Measurements from ENCODE around the gene WDR11.
A peak's percentile ranks its signal among the peaks of the same experiment; 100 is the strongest.

The WDR11 gene

GRCh38 chr10:120850911-120851865, at the start of gene WDR11:
TSS of gene WDR11 (plus strand) at chr10:120851362. CDS start at chr10:120851421, 59 bp downstream.
- peak; percentile 91 for DNase-seq (ENCODE audit: low spot score)

DNA sequence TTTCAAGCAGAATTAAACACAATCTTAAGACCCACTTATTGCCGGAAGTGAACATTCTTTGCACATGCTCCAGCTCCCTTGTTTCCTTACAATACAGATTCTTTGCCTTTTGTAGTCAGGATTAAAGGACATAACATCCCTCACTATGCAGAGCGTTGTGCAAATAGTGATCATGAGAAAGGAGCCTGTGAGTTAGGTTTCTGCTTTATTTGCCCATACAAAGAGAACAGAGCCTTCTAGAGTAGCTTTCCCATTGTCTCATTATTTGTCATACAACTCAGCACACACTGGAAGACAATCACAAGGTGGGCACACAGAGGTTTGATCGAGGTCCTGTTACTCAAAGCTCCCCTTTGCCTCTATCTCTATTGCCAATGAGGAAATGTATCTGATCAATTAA, 48.2 kb upstream of the WDR11 start:
- no peak for DNase-seq (ENCODE audit: low spot score)

- DNase-seq (ENCODE audit: low spot score) = no peak
Measured at GRCh38 chr10:120803972-120804371, 47.2 kb upstream of the WDR11 start.

DNA sequence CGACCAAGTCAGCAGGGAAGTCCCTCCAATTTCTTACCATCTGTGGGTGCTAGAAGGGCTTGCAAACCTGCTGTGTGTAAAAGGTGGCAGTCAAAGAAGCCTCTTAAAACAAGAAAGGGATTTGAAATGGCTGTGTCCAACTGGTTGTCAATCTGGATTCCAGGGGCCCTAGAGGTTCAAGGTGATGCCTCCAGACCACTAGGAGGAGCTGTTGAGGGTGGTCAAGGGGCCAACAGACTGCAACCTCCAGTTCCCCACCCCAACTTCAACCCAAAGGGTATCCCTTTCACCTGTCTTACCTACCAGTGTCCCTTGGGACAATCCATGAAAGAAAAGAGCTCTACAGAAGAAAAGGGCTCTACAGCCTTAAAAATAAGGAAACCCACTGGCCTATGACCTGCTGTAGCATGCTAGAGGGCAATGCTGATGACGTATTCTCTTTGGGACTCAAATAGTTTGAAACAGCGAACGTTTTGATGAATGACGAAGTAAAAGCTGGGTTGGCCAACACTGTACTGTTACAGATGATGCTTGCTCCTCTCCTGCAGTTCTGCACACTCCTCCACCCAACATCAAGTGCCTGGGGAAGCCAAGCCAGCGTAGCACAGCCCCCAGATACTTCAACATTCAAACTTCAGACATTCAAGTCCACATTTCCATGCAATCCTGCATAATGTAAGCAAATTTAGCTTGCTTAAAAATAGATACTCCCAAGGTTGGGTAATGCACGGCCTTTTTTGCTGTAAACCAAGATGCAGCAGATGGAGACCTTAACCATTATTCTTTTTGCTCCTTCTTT, 45.9 kb upstream of the WDR11 start:
- DNase-seq (ENCODE audit: low spot score) = no peak

GRCh38 chr10:120806081-120806480, 45.1 kb upstream of the WDR11 start:
- no peak for DNase-seq (ENCODE audit: low spot score)

GRCh38 chr10:120810298-120810697, 40.9 kb upstream of the WDR11 start:
- no peak for DNase-seq (ENCODE audit: low spot score)

DNA sequence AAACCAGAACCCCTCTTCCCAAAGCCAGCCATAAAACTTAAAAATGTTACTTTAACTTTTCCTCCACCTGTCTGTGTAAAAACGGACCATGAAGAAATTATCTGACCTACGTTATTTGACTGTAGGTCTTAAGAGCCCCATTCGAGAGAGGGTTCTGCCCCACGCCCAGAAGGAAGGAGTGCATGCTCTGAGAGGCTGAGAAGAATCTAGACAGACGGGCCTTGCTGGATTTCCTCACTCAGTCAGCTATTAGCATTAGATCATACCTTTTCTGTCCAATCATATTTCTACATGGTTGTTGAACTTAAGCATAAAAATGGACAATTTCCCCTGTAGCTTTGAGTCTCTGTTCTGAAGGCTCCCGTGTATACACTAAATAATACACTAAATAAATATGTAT, 38.1 kb upstream of the WDR11 start:
- no peak for DNase-seq (ENCODE audit: low spot score)

GRCh38 chr10:120818301-120818700, 32.9 kb upstream of the WDR11 start:
- DNase-seq (ENCODE audit: low spot score) = no peak

GRCh38 chr10:120819366-120819765, 31.8 kb upstream of the WDR11 start:
- no peak for DNase-seq (ENCODE audit: low spot score)

DNA sequence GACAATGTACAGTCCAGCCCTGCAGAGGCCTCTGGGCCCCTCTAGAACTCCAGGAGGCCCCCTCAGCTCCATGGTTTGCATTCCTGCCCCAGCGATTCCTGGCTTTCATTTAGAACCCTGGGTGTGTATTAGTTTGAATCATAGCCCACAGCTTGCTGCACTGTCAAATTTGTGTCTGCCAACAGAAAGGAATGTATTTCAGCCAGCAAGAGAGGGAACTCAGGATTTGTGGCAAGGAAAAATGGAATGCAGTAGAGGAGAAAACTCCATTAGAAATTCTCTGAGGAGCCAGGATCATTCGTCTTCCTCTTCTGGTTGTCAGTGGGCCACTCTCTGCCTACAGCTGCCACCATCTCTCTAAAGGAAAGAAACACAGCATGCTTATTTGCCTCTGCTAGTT, 27.9 kb upstream of the WDR11 start:
- no peak for DNase-seq (ENCODE audit: low spot score)

DNA sequence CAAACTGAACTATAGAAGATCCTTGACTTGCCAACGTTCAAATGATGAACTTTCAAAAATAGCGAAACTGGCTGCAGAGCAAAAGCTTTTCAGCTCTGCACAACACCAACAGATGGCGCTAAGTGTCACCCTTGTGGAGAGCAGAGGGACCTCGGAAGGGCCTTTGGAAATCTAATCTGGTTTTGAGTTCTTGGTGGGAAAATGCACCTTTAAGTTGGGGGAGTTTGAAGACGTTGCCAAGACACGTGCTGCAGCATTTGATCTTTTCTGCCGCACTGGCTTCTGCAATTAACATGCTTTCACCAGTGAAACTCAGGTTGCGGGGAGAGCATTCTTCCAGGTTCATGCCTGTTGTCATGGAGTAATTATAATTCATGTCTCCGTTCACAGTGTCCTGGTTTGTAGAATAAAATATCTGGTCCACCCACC, 26.3 kb upstream of the WDR11 start:
- DNase-seq (ENCODE audit: low spot score) = peak; percentile 12

DNA sequence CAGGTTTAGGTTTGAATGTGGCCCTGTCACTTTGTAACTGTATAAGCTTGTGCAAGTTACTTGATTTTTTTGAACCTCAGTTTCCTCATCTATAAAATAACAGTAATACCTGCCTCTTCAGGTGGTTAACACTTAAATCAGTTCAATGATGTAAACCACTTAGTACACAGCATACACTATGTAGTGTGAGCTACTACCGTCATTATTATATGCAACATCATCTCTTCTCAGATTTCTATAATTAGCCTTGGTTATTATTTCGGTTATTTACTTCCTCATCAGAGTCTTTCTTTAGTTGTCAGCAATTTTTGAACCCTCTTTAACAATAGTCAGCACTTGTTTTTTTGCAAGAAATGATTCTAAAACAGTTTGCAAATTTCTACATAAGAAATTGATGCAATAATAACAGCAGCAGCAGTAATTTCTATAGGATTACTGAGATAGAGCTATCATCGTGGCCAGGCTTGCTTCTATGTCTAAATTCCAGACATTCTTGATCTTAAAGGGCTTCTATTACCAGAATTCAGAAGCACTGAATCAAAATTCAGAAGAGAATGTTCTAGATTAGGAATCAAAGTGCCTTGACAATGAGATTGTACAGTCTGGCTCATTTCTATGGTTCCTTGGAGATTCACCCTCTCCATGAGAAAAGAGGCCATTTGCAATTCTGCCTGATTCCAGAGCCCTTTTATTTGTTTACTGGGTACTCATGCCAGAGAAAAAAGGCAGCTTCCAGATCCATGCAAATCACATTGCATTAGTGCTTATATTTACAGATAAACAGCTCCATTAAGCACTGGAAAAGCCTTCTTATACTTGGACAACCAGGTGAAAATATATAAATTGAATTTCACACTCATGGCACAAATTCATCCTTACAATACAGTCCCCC, 25.0 kb upstream of the WDR11 start:
- no peak for DNase-seq (ENCODE audit: low spot score)

- no peak for DNase-seq (ENCODE audit: low spot score)
Measured at GRCh38 chr10:120827251-120827875, 23.8 kb upstream of the WDR11 start.

DNA sequence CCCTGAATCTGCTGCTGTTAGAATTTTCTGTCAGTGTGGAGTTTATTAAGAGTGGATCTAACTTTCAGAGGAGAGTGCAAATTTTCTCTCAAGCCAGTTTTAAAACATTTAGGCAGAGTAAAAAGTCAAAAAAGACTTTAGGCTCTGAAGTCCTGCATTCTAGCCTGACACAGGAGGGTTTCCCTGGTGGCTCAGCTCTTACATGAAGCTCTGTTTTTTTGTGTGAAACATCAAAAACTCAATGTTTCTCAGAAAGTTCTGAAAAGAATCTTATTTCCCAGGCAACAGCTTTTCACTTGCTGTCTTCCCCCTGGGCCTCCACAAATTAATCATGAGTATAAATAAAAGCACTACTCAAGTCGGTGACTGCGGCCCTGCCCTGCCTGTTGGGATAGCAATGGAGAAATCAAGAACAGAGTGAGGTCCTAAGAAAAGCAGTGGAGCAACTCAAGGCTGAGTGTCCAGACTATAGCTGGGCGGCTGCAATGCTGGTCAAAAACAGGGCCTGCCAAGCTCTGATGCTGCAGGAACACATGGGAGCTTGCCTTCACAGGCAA, 22.3 kb upstream of the WDR11 start:
- no peak for DNase-seq (ENCODE audit: low spot score)

DNA sequence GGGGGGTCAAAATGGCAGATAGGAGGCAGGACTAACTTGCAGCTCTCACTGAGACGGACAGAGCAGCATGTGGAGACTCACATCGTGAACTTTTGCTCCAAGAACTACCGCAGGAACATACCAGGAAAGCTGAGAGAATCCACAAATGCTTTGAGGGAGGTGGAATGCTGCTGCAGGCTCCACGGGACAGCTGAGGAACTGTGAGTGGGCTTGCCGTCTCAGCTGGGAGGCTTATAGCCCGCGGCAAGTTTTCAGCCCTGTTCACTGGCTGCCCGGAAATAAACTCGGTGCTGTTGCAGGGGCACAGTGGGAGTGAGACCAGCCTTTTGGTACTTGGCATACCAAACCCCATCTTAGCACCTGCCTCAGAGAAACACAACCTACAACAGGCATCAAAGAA, 19.1 kb upstream of the WDR11 start:
- DNase-seq (ENCODE audit: low spot score) = no peak

- DNase-seq (ENCODE audit: low spot score) = no peak
Measured at GRCh38 chr10:120833222-120833928, 17.8 kb upstream of the WDR11 start.

DNA sequence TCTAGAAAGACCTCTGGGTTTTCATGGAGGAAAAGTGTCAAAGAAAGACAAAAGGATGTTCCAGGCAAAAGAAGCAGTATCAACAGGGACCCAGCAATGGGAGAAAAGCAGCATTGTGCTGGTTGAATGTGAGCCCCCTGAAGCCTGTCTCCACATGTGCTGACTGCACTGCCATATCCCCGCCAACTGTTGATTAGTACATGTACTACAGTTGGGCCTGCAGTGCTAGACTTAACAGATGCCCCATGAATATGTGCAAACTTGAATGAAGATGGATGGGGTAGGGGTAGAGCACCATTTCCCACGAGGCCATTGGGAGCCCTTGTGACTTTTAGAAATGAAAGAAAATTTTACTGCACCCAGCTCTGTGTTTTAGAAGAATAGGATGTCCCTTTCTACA, 15.6 kb upstream of the WDR11 start:
- DNase-seq (ENCODE audit: low spot score) = no peak

- DNase-seq (ENCODE audit: low spot score) = no peak
Measured at GRCh38 chr10:120838941-120839340, 12.2 kb upstream of the WDR11 start.

GRCh38 chr10:120841522-120842189, 9.5 kb upstream of the WDR11 start:
- DNase-seq (ENCODE audit: low spot score) = peak; percentile 4

DNA sequence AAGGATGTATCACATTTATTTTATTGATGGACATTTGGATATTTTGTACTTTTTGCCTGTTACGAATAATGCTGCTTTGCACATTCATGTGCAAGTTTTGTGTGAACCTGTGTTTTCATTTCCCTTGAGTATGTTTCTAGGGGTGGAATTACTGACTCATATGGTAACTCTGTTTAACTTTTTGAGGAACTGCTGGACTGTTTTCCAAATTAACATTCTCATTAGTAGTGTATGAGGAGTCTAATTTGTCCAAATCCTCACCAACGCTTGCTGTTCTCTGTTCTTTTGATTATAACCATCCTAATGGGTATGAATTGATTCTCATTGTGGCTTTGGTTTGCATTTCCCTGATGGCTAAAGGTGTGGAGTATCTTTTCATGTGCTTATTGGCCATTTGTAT, 3.2 kb downstream of the WDR11 start:
- no peak for DNase-seq (ENCODE audit: low spot score)

All from LoVo (cell line).